H1 (cell line): ENCODE data around the gene KIAA1328. TPM values are rescaled to one million over a fixed set of nuclear protein-coding genes. Genes with fewer than 3 reads are reported as not detected.

ENCODE experiments used
- BACH1 ChIP-seq: IDR thresholded peaks from 2 replicates; pipeline ENCODE4 v1.6.1; 2012; ENCODE audit warnings: low read length, improper control_type of control experiment
- CHD7 ChIP-seq: fragments of 300-600 bp; sonication (generic); IDR thresholded peaks from 2 replicates; pipeline ENCODE4 v1.7.1; 2012; ENCODE audit warnings: low read length, moderate library complexity, mild to moderate bottlenecking, inconsistent platforms; ENCODE audit not compliant: insufficient replicate concordance
- SIRT6 ChIP-seq: IDR thresholded peaks from one replicate; pipeline ENCODE4 v1.7.1; 2012; ENCODE audit warnings: low read length, inconsistent platforms
- SIX5 ChIP-seq: IDR thresholded peaks from 2 replicates; pipeline ENCODE4 v1.6.1; 2011; ENCODE audit warnings: mild to moderate bottlenecking, low read depth, low read length
- YY1 ChIP-seq: IDR thresholded peaks from 2 replicates; pipeline ENCODE4 v1.6.1; 2011; ENCODE audit warnings: low read depth, mild to moderate bottlenecking, low read length
- polyA plus RNA-seq, 7 experiments: library from polyadenylated mRNA; depleted of rRNA in 3 of 7; stranded (reverse) in 5 of 7; unstranded in 2 of 7; fragments of >200 nt in 5 of 7; fragments of 200-250 nt in 2 of 7; gene quantifications; 1 replicate in 5 of 7; 2 replicates in 1 of 7; 4 replicates in 1 of 7; pipeline versions ENCODE4 v1.2.1 to v1.2.3, GENCODE V29; 2011 to 2013; ENCODE audit warnings: missing spikeins in 2 of 7, mixed read lengths in 2 of 7
- total RNA-seq: library from RNA; stranded (reverse); fragmentation: NEBNext Ultra II Directional; extraction: Animal tissue kit (Norgen Biotek cat#: 25700); gene quantifications from 2 replicates; pipeline ENCODE4 v1.2.1, GENCODE V29; 2021

The KIAA1328 gene
- total and polyA plus RNA-seq, 2 of the 8 experiments (the other 6 are each of a cell fraction or from before 2014, with no cell fraction given): 2.6 to 5.7 TPM

- TF ChIP-seq CHD7: no peak
- no peak for TF ChIP-seq SIRT6
- no peak for TF ChIP-seq BACH1
- no peak for TF ChIP-seq SIX5
- TF ChIP-seq YY1: no peak
Observed at GRCh38 chr18:37244618-37245017, 415.7 kb downstream of the KIAA1328 start (continued).
